Left ventricle myocardium inferior (tissue), 1 donor: Measurements from ENCODE around the gene IL36RN. TPM values are rescaled to one million over a fixed set of nuclear protein-coding genes. Genes with fewer than 3 reads are reported as not detected.

Source experiments
- DNase-seq: peaks from one replicate; pipeline ENCODE4 v3.0.0-alpha.2; 2020
- H3K27ac ChIP-seq: fragments of 200-600 bp; replicated peaks from 2 replicates; pipeline ENCODE4 v1.8.0; 2021
- H3K27me3 ChIP-seq: fragments of 200-600 bp; 2 replicates; pipeline ENCODE4 v1.8.0; 2021; ENCODE audit warnings: low read depth
- H3K36me3 ChIP-seq: fragments of 200-600 bp; 2 replicates; pipeline ENCODE4 v1.8.0; 2021
- H3K4me1 ChIP-seq: fragments of 200-600 bp; 2 replicates; pipeline ENCODE4 v1.8.0; 2021
- H3K4me3 ChIP-seq: fragments of 200-600 bp; 2 replicates; pipeline ENCODE4 v1.8.0; 2021; ENCODE audit warnings: mild to moderate bottlenecking, moderate library complexity
- H3K9me3 ChIP-seq: fragments of 200-600 bp; replicated peaks from 2 replicates; pipeline ENCODE4 v1.8.0; 2021
- intact Hi-C: fragments of 100-400 bp; cut with micrococcal nuclease; formaldehyde crosslinking; loops from one replicate; pipeline ENCODE4 v1.11.0; 2022
- total RNA-seq: library from RNA; stranded (reverse); fragmentation: NEBNext Ultra II Directional; extraction: Animal tissue kit (Norgen Biotek cat#: 25700); gene quantifications from one replicate; pipeline ENCODE4 v1.2.1, GENCODE V29; 2021
- TF ChIP-seq, protein P1 (sequence below): fragments of 200-600 bp; IDR thresholded peaks from 2 replicates; pipeline ENCODE4 v1.8.0; 2021; ENCODE audit warnings: antibody characterized with exemption, mild to moderate bottlenecking, borderline replicate concordance
- donor health status: DM: no; HTN: yes; CAD: no; lungs with severe emphysema.

IL36RN gene
- total RNA-seq, 1 donor from 2014 or later = not detected

DNA sequence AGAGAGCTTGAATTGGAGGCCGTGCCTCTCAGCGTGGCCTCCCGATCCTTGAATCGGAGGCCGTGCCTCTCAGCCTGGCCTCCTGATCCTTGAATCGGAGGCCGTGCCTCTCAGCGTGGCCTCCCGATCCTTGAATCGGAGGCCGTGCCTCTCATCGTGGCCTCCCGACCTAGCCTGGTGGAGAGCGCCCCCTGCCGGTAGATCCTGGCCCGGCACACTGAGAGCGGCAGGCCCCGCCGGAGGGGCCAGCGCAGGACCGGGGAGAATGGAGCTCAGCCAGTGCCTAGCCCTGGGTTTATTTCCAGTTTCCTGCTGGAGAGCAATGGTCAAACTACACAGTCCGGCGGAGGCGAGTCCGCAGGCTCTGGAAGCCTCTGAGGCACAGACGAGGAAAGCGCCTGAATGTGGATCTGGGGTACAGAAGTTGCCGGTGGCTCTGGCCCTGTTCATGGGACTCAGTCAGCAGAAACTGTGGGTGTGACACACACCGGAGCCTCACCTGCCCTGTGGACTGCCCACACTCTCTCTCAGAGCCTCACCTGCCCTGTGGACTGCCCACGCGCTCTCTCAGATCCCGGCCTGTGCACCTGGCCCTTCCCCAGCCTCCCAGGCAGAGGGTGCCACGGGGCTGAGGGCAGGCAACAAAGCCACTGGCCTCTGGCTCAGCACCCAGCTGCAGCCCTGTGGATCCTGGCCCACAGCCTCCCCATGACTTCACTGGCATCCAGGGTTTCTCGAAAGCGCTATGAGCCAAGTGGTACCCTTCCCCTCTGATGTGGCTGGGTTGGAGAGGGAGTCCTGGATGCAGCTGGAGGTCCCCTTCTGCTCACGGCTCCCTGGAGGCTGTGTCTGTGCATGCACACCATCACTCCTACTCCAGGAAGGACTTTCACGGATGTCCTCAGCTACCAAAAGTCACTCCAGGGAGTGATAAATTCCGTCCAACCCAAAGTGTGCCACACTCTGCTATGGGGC, 7.8 kb upstream of the IL36RN start:
- peaks cover 29% of the 10 kb centered on the region for H3K9me3 ChIP-seq
- no peak for DNase-seq
- H3K4me1 ChIP-seq = no peaks in the 10 kb centered on the region
- intact Hi-C loops = no loop called here
- H3K27ac ChIP-seq = no peak overlapping the region
- H3K36me3 ChIP-seq = no peaks in the 10 kb centered on the region
- TF ChIP-seq, protein P1, sequence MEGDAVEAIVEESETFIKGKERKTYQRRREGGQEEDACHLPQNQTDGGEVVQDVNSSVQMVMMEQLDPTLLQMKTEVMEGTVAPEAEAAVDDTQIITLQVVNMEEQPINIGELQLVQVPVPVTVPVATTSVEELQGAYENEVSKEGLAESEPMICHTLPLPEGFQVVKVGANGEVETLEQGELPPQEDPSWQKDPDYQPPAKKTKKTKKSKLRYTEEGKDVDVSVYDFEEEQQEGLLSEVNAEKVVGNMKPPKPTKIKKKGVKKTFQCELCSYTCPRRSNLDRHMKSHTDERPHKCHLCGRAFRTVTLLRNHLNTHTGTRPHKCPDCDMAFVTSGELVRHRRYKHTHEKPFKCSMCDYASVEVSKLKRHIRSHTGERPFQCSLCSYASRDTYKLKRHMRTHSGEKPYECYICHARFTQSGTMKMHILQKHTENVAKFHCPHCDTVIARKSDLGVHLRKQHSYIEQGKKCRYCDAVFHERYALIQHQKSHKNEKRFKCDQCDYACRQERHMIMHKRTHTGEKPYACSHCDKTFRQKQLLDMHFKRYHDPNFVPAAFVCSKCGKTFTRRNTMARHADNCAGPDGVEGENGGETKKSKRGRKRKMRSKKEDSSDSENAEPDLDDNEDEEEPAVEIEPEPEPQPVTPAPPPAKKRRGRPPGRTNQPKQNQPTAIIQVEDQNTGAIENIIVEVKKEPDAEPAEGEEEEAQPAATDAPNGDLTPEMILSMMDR = no peak
- peaks cover 28% of the 10 kb centered on the region for H3K27me3 ChIP-seq
- no peak overlapping the region for H3K4me3 ChIP-seq

GRCh38 chr2:113052396-113052917, 6.5 kb upstream of the IL36RN start, which contains the start of gene IL36B:
TSS of gene IL36B (minus strand) at chr2:113052867.
- TF ChIP-seq, protein P1 = no peak
- no peaks in the 10 kb centered on the region for H3K36me3 ChIP-seq
- DNase-seq = no peak
- intact Hi-C loops = no loop called here
- H3K27ac ChIP-seq = no peak within 1 kb of the TSS
- H3K4me3 ChIP-seq = no peak within 1 kb of the TSS
- H3K27me3 ChIP-seq = peaks cover 28% of the 10 kb centered on the region
- H3K9me3 ChIP-seq = peaks cover 30% of the 10 kb centered on the region
- H3K4me1 ChIP-seq = no peaks in the 10 kb centered on the region

DNA sequence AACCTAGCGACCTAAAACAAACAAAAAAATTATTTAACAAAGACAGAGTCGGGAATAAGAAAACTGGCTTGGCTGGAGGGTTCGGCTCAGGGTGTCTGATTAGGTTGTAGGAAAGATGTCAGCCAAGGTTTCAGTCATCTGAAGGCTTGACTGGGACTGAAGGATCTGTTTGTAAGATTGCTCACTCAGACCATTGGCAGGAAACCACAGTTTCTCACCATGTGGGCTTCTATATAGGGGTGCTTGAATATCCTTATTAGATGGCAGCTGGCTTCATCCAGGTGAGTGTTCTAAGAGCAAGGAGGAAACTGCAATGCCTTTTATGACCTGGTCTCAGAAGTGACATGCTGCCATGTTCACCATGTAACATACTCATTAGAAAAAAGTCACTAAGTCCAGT, 5.3 kb upstream of the IL36RN start:
- TF ChIP-seq, protein P1 = no peak
- intact Hi-C loops = no loop called here
- DNase-seq = no peak
- H3K9me3 ChIP-seq = peaks cover 30% of the 10 kb centered on the region
- no peak overlapping the region for H3K4me3 ChIP-seq
- H3K27me3 ChIP-seq = peaks cover 26% of the 10 kb centered on the region
- no peaks in the 10 kb centered on the region for H3K36me3 ChIP-seq
- H3K27ac ChIP-seq = no peak overlapping the region
- H3K4me1 ChIP-seq = no peaks in the 10 kb centered on the region

GRCh38 chr2:113054066-113054465, 4.9 kb upstream of the IL36RN start:
- DNase-seq = no peak
- TF ChIP-seq, protein P1 = no peak
- intact Hi-C loops = no loop called here
- H3K27ac ChIP-seq = no peak overlapping the region
- H3K36me3 ChIP-seq = no peaks in the 10 kb centered on the region
- H3K4me1 ChIP-seq = no peaks in the 10 kb centered on the region
- H3K27me3 ChIP-seq = peaks cover 30% of the 10 kb centered on the region
- H3K4me3 ChIP-seq = no peak overlapping the region
- peaks cover 30% of the 10 kb centered on the region for H3K9me3 ChIP-seq

- TF ChIP-seq, protein P1 = no peak
- H3K27ac ChIP-seq = no peak overlapping the region
- H3K4me1 ChIP-seq = no peaks in the 10 kb centered on the region
- H3K4me3 ChIP-seq = no peak overlapping the region
- DNase-seq = no peak
- peaks cover 27% of the 10 kb centered on the region for H3K27me3 ChIP-seq
- intact Hi-C loops = no loop called here
- H3K36me3 ChIP-seq = no peaks in the 10 kb centered on the region
- peaks cover 20% of the 10 kb centered on the region for H3K9me3 ChIP-seq
Measured at GRCh38 chr2:113056521-113056920, 2.5 kb upstream of the IL36RN start.
